A673 (cell line): ENCODE measurements around the gene NAT10.

Experiments used
- EZH2 ChIP-seq: fragments of 200-600 bp; sonication (generic); IDR thresholded peaks from 2 replicates; pipeline ENCODE4 v1.6.1; 2017; ENCODE audit warnings: borderline replicate concordance, low read depth, mild to moderate bottlenecking, mixed read lengths, antibody characterized with exemption, low read length; ENCODE audit not compliant: poor library complexity, severe bottlenecking
- TF ChIP-seq, protein P1 (sequence below): fragments of 300-800, 200-600 bp; sonication (generic); conservative IDR thresholded peaks from 2 replicates; pipeline ENCODE4 v1.5.1; 2017; ENCODE audit warnings: low read depth, mild to moderate bottlenecking, antibody characterized with exemption, low read length, moderate library complexity, mixed read lengths

DNA sequence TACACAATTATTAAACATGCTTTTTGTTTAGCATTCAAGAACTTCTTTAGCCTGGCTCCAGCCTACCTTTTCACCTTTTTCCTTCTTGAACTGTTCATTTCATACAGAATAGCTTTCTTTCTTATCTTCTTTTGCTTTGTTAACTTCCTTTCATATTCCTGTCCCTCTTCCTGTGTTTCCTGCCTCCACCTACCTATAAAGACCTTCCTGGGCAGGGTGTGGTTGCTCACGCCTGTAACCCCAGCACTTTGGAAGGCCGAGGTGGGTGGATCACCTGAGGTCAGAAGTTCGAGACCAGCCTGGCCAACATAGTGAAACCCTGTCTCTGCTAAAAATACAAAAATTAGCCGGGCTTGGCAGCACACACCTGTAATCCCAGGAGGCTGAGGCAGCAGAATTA is 31.0 kb upstream of the NAT10 start:
- TF ChIP-seq, protein P1, sequence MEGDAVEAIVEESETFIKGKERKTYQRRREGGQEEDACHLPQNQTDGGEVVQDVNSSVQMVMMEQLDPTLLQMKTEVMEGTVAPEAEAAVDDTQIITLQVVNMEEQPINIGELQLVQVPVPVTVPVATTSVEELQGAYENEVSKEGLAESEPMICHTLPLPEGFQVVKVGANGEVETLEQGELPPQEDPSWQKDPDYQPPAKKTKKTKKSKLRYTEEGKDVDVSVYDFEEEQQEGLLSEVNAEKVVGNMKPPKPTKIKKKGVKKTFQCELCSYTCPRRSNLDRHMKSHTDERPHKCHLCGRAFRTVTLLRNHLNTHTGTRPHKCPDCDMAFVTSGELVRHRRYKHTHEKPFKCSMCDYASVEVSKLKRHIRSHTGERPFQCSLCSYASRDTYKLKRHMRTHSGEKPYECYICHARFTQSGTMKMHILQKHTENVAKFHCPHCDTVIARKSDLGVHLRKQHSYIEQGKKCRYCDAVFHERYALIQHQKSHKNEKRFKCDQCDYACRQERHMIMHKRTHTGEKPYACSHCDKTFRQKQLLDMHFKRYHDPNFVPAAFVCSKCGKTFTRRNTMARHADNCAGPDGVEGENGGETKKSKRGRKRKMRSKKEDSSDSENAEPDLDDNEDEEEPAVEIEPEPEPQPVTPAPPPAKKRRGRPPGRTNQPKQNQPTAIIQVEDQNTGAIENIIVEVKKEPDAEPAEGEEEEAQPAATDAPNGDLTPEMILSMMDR: no peak
- TF ChIP-seq EZH2: no peak
